LNCAP (cell line): ENCODE results near the gene ATPAF2.

Source experiments
- TF ChIP-seq, protein P1 (sequence below): fragments of 450-650 bp; IDR thresholded peaks from 2 replicates; pipeline ENCODE4 v1.5.1; 2017; ENCODE audit warnings: mild to moderate bottlenecking

ATPAF2 gene

DNA sequence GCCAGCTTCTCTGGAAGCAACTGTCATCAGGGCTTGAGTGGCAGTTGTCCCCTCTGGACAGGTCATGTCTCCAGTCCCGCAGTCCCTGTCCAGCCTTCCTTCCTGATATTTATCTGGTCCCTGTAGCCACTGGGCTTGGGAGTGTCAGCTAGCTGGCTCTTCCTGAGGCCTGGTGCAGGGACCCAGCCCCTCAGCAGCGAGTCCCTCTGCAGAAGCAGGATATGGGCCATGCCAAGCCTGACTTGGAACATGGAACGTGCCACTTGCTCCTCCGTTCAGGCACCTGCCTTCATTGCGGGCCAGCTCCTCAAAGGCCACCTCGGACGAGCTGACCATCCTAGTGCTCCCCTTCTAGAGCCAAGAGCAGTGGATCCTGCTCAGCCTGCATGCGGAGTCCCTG is 40.0 kb downstream of the ATPAF2 start:
- TF ChIP-seq, protein P1, sequence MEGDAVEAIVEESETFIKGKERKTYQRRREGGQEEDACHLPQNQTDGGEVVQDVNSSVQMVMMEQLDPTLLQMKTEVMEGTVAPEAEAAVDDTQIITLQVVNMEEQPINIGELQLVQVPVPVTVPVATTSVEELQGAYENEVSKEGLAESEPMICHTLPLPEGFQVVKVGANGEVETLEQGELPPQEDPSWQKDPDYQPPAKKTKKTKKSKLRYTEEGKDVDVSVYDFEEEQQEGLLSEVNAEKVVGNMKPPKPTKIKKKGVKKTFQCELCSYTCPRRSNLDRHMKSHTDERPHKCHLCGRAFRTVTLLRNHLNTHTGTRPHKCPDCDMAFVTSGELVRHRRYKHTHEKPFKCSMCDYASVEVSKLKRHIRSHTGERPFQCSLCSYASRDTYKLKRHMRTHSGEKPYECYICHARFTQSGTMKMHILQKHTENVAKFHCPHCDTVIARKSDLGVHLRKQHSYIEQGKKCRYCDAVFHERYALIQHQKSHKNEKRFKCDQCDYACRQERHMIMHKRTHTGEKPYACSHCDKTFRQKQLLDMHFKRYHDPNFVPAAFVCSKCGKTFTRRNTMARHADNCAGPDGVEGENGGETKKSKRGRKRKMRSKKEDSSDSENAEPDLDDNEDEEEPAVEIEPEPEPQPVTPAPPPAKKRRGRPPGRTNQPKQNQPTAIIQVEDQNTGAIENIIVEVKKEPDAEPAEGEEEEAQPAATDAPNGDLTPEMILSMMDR, result no peak

DNA sequence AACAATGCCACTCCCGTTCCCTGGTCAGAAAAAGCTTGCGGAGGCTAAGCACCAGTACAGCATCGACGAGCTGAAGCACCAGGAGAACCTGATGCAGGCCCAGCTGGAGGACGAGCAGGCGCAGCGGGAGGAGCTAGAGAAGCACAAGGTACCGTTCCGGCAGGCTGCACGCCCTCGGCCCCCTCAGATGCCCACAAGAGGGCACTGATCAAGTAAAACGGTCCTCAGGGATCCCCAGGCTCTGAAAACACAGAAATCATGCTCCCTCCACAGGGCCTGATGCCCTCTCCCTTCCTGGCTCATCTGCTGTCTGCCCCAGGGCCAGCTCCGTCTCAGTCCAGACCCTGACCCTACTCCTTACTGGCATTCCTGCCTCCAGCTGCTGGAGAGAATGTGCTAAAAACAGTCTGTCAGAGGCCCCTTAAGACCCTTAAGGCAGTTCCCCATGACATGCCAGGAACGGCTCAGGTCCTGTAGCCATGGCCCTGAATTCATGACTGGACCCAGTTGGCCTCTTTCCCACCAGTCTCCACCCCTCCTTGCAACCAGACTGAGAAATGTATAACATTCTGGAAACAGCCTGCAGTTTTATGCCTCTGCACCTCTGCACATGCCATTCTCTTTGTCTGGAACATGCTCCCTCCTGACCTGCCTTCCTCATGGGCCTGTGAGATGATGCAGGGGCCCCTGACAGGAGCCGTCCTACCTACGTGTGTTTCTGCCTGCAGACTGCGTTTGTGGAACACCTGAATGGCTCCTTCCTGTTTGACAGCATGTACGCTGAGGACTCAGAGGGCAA is 44.5 kb downstream of the ATPAF2 start:
- TF ChIP-seq, protein P1, result peak; percentile 11; the same call in 1 of the 2 replicates

DNA sequence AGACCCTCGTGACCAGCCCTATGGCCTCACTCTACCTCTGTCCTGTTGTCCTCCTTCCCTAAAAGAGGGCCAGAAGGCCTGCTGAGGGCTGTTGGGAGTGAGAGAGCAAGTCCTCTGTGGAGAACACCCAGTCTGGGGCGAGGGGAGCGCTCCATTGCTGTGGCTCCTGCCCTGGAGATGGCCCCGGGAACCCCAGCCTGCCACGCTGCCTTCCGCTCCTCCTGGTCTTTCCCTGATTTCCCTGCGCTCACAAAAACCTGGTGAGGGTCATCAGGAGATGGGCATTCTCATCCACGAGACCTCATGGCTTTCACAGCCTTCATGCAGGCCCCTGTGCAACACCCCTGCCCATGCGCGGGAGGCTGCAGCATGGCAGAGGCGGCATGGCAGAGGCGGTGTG is 45.1 kb downstream of the ATPAF2 start:
- TF ChIP-seq, protein P1, result no peak

DNA sequence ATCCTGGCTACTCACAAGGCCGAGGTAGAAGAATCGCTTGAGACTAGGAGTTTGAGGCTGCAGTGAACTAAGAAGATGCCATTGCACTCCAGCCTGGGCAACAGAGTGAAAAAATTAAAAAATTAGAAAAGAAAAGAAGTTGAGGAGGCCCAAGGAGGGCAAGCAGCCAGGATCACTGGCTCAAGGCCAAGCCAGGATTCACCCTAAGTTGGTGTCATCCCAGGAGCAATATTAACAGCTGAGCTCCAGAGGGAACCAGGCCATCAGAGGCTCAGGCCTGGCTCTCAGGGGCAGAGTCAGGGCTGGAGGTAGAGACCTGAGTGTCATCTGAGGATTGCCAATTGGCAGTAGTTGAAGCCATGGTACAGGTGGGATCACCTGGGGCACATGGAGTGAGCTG is 45.6 kb downstream of the ATPAF2 start:
- TF ChIP-seq, protein P1, result no peak

DNA sequence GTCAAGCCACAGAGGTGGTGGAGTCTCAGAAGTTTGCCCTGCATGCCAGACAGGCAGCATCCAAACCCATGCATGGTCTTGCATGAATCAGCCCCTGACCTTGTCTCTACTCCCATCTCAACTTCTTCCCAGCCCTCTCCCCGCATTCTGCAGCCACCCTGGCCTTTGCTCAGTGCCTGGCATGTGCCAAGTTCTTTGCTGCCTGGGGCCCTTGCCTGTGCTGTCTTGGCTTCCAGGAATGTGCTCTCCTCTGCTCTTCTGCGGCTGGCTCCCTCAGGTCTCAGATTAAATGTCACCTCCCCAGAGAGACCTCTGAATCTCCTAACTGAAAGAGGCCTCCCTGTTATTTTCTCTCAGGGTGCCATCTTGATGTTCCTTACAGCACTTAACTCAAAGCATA is 48.7 kb downstream of the ATPAF2 start:
- TF ChIP-seq, protein P1, result no peak

DNA sequence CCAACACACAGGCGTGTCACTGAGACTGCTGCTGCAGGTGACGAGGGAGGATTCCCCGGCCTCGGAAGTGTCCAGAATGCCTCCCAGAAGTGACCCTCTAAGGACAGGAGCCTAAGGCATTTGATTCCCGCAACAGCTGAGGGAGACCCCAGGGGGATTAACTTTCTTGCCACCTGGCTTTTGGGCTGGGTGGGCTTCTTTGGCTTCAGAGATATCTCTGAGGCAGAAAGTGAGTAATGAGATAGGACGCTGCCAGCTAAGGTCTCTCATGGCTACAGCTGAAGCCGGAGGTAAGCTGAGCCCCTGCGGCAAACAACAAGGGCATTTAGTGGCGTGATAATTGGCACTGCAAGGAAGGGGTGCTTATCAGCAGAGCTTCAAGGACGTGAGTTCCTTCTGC is 49.4 kb downstream of the ATPAF2 start:
- TF ChIP-seq, protein P1, result no peak

DNA sequence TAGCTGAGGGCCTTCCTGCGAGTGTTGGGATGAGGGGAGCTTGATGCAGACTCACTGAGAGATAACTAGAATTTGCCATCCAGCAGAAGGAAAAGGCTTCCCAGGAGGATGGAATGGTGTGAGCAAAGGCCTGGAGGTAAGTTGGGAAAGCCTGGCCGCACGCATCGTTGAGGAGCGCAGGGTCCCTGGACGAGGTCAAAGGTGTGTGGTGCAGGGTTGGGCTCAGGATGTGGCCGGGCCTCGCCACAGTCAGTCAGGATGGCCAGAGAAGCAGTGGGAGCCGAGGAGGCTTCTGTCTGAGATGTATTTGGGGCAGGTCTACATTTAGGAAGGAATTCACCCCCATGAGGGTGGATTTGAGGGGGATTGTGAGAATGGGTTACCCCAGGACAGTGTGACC is 49.9 kb downstream of the ATPAF2 start:
- TF ChIP-seq, protein P1, result no peak
